ENCODE data around the gene MIEN1. TPM values are rescaled to one million over a fixed set of nuclear protein-coding genes. Genes with fewer than 3 reads are reported as not detected.
"Not testable (repeated sequence)": the region's sequence is repeated elsewhere in the genome, so short reads cannot be mapped to it uniquely, and the experiment has no call there.

MIEN1 gene
- total RNA-seq, 4 donors from 2014 or later = 43.6 to 54.1 (median 52.1) TPM

DNA sequence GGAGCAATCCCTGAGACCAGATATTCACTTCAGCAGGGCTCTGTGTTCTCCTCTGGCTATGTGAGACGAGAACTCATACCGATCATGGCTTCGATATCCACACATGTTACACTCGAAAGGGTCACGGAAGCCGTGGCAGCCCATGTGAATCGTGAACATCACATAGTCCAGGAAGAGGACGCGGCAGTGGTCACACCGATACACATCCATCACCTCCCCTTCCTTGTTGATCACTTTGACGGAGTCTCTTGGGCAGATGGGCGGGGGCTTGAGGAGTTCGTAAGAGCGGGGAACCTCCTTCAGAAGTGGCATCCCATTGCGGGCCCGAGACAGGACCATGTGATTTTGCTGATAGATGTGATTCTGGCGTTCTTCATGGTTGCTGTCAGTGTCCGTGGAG, 35.4 kb upstream of the MIEN1 start:
- Histone ChIP-seq H3K4me1 (peaks cover 7% of the 10 kb centered on the region), H3K9me3 (no peaks in the 10 kb centered on the region), H3K4me3 (no peak overlapping the region), H3K27ac (no peak overlapping the region), H3K36me3 (no peaks in the 10 kb centered on the region), H3K27me3 (peaks cover 14% of the 10 kb centered on the region)
- WGBS = 89% methylated on average over 18 of the region's 18 CpGs
- DNase-seq (ENCODE audit: low spot score in 2 of 2) = no peak
- TF ChIP-seq, protein P1, sequence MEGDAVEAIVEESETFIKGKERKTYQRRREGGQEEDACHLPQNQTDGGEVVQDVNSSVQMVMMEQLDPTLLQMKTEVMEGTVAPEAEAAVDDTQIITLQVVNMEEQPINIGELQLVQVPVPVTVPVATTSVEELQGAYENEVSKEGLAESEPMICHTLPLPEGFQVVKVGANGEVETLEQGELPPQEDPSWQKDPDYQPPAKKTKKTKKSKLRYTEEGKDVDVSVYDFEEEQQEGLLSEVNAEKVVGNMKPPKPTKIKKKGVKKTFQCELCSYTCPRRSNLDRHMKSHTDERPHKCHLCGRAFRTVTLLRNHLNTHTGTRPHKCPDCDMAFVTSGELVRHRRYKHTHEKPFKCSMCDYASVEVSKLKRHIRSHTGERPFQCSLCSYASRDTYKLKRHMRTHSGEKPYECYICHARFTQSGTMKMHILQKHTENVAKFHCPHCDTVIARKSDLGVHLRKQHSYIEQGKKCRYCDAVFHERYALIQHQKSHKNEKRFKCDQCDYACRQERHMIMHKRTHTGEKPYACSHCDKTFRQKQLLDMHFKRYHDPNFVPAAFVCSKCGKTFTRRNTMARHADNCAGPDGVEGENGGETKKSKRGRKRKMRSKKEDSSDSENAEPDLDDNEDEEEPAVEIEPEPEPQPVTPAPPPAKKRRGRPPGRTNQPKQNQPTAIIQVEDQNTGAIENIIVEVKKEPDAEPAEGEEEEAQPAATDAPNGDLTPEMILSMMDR (IDR thresholded peaks at IDR 0.05) = no peak
- TF ChIP-seq POLR2AphosphoS5 (IDR thresholded peaks at IDR 0.05) (no peak), POLR2A (IDR thresholded peaks at IDR 0.05) (no peak), EP300 (IDR thresholded peaks at IDR 0.05) (no peak)

DNA sequence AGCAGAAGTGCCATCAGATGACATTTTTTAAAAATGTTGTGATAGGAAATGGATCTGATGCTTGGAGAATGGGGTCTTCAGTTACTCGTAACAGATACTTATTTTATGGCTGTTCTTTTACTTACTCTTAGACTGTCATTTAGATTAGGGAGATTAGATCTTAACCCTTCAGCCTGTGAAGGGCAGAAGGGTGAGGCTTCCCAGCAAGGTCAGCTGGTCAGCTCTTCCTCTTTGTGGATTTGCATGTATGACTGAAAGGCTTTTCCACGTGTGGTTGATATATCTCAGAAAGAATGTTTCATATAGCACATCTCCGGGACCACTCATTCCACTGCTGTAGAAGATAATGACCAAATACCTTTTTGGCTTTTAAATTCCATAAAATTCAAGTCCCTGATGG, 34.8 kb upstream of the MIEN1 start:
- H3K36me3 ChIP-seq = no peaks in the 10 kb centered on the region
- TF ChIP-seq POLR2A (IDR thresholded peaks at IDR 0.05) = no peak
- TF ChIP-seq POLR2AphosphoS5 (IDR thresholded peaks at IDR 0.05) = no peak
- TF ChIP-seq, protein P1 (IDR thresholded peaks at IDR 0.05) = no peak
- no peak for TF ChIP-seq EP300 (IDR thresholded peaks at IDR 0.05)
- H3K9me3 ChIP-seq = no peaks in the 10 kb centered on the region
- no peak for DNase-seq (ENCODE audit: low spot score in 2 of 2)
- H3K27me3 ChIP-seq = peaks cover 20% of the 10 kb centered on the region
- H3K4me3 ChIP-seq = no peak overlapping the region
- H3K4me1 ChIP-seq = peaks cover 7% of the 10 kb centered on the region
- 64% methylated on average over 3 of the region's 3 CpGs for WGBS
- no peak overlapping the region for H3K27ac ChIP-seq

DNA sequence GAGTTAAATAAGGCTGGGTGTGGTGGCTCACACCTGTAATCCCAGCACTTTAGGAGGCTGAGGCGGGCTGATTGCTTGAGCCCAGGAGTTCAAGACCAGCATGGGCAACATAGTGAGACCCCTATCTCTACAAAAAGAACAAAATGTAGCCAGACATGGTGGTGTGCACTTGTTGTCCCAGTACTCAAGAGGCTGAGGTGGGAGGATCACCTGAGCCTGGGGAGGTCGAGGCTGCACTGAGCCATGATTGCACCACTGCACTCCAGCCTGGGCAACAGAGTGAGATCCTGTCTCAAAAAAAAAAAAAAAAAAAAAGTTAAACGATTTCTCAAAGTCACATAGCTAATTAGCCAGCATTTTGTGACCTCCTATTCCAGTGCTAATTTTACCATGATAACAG, 33.8 kb upstream of the MIEN1 start:
- 76% methylated on average over 3 of the region's 3 CpGs for WGBS
- H3K27me3 ChIP-seq = peaks cover 20% of the 10 kb centered on the region
- not testable (repeated sequence) for H3K27ac ChIP-seq; H3K36me3 ChIP-seq; H3K4me1 ChIP-seq; H3K9me3 ChIP-seq; DNase-seq (ENCODE audit: low spot score in 2 of 2); H3K4me3 ChIP-seq

DNA sequence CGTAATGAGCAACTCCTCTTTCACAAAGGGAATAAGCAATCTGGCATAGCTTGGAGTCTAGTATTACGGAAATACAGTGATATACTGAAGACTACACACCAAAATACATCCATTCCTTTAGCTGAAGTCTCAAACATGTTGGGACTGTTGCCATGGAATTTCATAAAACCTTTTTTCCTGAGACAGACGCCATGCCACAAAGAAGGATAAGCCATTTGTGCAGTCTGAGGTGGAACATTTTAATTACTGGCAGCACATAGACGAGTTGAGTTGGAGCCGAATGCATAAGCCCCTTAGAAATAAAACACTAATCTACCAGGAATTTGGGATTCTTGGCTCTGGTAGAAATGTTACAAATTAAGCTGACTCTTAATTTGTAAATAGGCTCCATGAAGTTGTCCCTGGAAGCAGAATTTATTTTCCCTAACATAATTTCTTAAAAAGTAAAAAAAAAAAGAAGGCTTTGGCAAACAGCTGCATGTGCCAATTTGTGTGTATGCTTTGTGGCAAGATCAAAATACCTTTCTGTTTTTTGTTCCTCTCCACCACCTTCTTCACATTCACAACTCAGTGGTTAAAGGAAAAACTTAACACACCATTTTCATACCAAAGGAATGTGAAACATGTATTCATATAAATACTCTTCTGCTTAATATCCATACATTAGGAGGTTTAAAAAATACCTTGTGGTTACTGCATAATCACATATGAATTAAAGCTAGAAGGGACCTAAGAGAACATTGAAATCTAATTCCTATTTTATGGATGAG, 32.9 kb upstream of the MIEN1 start:
- Histone ChIP-seq H3K27me3 (peaks cover 20% of the 10 kb centered on the region), H3K9me3 (no peaks in the 10 kb centered on the region), H3K36me3 (no peaks in the 10 kb centered on the region), H3K27ac (no peak overlapping the region), H3K4me1 (no peaks in the 10 kb centered on the region), H3K4me3 (no peak overlapping the region)
- WGBS = 74% methylated on average over 5 of the region's 5 CpGs
- DNase-seq (ENCODE audit: low spot score in 2 of 2) = no peak
- TF ChIP-seq POLR2A (IDR thresholded peaks at IDR 0.05) = no peak
- TF ChIP-seq, protein P1 (IDR thresholded peaks at IDR 0.05) = no peak
- TF ChIP-seq EP300 (IDR thresholded peaks at IDR 0.05) = no peak
- no peak for TF ChIP-seq POLR2AphosphoS5 (IDR thresholded peaks at IDR 0.05)

DNA sequence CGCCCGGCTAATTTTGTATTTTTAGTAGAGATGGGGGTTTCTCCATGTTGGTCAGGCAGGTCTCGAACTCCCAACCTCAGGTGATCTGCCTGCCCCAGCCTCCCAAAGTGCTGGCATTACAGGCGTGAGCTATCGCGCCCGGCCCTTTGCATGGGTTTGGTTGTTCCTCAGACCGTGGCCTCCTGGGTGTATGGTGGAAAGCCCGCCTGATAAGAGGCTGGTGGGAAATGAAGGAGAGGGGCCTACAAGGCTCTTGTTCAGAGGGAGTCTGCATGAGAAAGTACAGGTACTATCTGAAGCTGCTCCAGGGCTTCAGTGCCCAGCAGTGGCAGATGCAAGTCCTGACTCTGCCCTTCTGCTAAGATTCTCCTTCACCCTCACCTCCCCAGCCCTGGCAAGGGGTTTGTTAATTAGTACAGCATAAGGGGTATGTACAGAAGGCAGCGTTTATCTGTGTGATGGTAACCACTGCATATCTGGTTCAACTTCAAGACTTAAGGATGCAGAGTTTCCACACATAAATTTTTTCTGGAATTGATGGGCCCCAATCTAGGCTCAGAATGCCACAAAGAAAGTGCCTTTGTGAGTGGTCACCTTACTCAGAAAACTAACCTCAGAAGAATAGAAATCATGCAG, 31.6 kb upstream of the MIEN1 start:
- WGBS = 95% methylated on average over 10 of the region's 10 CpGs
- TF ChIP-seq, protein P1 (IDR thresholded peaks at IDR 0.05) = no peak
- peaks cover 20% of the 10 kb centered on the region for H3K27me3 ChIP-seq
- no peaks in the 10 kb centered on the region for H3K36me3 ChIP-seq
- no peak overlapping the region for H3K4me3 ChIP-seq
- DNase-seq (ENCODE audit: low spot score in 2 of 2) = no peak
- H3K27ac ChIP-seq = no peak overlapping the region
- no peaks in the 10 kb centered on the region for H3K9me3 ChIP-seq
- H3K4me1 ChIP-seq = no peaks in the 10 kb centered on the region
